GM11168 (cell line): Measurements from ENCODE around the gene ALAS2.
"Not testable (repeated sequence)": the region's sequence is repeated elsewhere in the genome, so short reads cannot be mapped to it uniquely, and the experiment has no call there.

Source experiments
- in situ Hi-C: fragments of 300-500 bp; cut with MboI; formaldehyde crosslinking; loops from one replicate; pipeline ENCODE4 v1.12.0; 2022; ENCODE audit warnings: low sequenced_read_pairs; ENCODE audit not compliant: unreplicated experiment

Gene ALAS2, protein sequence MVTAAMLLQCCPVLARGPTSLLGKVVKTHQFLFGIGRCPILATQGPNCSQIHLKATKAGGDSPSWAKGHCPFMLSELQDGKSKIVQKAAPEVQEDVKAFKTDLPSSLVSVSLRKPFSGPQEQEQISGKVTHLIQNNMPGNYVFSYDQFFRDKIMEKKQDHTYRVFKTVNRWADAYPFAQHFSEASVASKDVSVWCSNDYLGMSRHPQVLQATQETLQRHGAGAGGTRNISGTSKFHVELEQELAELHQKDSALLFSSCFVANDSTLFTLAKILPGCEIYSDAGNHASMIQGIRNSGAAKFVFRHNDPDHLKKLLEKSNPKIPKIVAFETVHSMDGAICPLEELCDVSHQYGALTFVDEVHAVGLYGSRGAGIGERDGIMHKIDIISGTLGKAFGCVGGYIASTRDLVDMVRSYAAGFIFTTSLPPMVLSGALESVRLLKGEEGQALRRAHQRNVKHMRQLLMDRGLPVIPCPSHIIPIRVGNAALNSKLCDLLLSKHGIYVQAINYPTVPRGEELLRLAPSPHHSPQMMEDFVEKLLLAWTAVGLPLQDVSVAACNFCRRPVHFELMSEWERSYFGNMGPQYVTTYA

DNA sequence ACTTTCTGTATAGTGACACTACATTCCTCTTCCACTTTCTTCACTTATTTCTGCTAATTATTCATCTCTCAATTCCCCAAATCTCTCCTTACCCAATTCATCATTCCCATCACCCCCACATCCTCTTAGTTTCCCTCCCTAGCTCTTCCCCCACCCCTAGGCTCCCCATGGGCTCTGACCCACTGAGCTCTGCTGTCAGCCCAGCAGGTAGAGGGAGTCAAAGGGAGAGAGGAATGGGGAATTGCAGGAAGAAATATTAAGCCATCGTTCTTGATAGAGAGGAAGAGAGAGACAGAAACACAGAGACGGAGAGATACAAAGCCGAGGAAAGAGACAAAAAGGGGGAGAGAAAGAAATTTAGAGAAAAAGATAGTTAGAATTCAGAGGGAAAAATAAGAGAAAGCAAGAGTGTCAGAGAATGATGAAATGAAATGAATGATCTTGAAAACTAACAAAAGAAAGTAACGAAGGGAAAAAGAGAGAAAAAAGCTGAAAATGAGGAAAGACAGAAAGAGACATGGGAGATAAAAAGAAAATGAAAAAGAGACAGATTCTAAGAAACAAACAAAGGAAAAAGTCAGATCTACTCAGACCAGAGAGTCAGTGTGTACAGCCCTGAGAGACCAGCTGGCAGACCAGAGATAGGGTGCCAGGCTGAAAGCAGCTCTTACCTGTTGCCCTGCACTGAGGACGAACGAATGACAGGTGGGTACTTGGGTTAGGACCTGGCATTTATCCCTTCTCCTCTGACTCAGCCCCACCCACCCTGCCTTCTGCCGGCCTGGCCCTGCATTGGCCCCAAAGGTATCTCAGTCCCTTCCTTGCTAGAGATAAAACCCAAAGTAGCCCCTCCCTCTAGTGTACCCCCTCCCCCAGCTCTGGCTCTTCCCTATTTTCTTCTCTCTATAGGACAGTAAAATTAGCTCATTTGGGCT, at the start of gene ALAS2:
Gene ALAS2, minus strand, starts transcription at position 707 of the 935 bp plus-strand sequence. CDS start 4,977 bp downstream, outside the sequence.
- in situ Hi-C loops, result no loop called here

DNA sequence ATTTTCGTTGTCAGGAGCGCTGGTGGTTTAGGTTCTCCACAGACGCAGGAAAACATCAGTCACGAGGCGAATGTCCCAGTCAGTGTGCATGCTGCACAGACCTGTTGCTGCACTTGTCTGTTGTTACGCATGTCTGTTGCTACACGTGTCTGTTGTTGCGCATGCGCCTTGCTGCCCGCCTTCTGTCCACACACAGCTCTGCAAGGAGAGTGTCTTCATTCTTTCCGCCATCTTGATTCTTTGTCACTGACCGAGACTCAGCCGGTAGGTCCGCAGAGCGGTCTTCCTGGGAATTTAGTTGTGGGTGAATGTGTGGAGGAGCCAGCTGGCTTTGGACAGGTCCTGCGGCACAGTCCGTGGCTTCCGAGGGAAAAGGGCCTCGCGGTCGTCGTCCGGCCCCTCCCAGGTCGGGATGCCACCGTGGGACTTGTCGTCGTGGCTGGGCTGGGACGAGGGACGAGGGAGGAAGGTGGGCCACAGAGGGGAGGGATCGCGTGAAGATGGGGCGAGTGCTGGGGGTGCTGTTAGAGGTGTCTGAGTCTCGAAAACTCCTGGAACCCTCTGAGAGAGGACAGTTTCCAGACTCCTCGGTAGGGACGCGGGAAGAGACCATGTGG, 44.2 kb upstream of the ALAS2 start, which contains the start of gene PAGE2B:
Gene PAGE2B, plus strand, starts transcription at position 180 of the 617 bp plus-strand sequence. CDS start 1,012 bp downstream, outside the sequence.
- in situ Hi-C loops, result no loop called here

DNA sequence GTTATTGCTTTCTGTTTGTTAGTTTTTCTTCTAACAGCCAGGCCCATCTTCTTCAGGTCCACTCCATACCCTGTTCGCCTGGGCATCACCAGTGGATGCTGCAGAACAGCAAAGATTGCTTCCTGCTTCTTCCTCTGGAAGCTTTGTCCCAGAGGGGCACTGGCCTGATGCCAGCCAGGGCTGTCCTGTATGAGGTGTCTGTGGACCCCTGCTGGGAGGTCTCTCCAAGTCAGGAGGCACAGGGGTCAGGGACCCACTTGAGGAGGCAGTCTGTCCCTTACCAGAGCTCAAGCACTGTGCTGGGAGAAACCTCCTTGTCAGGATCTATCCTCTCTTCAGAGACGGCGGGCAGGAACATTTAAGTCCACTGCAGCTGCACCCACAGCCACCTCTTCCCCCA, 41.5 kb upstream of the ALAS2 start:
- in situ Hi-C loops, result no loop called here

DNA sequence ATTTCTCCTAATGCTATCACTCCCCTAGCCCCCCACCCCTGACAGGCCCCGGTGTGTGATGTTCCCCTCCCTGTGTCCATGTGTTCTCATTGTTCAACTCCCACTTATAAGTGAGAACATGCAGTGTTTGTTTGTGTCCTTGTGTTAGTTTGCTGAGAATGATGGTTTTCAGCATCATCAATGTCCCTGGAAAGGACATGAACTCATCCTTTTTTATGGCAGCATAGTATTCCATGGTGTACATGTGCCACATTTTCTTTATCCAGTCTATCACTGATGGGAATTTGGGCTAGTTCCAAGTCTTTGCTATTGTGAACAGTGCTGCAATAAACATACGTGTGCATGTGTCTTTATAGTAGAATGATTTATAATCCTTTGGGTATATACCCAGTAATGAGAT, 36.4 kb upstream of the ALAS2 start:
- in situ Hi-C loops, result not testable (repeated sequence)

DNA sequence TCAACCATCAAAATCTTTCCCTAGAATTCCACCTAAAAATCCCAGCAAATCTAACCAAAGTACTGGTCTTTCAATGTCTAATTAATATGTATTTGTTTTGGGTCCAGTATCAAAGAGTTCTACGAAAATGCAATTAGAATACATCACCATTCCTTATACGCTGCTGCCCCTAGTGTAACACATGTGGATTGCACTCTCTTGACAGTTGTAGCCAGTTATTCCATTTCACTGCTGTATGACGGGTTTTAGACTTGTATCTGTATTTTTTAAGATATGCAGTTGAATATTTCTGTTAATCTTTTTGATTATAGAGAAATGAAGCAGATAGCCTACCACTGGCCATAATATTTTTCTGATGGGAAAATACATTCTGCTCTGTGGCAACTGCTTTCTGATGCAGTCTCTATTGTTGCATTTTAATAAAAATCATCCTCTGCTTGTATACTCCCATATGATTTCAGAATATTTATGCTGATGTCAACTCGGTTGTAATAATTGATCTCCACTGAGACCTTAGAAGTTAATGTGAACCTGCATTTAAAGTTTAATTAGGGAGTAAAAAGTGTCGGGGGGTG, 27.0 kb upstream of the ALAS2 start:
- in situ Hi-C loops, result no loop called here

DNA sequence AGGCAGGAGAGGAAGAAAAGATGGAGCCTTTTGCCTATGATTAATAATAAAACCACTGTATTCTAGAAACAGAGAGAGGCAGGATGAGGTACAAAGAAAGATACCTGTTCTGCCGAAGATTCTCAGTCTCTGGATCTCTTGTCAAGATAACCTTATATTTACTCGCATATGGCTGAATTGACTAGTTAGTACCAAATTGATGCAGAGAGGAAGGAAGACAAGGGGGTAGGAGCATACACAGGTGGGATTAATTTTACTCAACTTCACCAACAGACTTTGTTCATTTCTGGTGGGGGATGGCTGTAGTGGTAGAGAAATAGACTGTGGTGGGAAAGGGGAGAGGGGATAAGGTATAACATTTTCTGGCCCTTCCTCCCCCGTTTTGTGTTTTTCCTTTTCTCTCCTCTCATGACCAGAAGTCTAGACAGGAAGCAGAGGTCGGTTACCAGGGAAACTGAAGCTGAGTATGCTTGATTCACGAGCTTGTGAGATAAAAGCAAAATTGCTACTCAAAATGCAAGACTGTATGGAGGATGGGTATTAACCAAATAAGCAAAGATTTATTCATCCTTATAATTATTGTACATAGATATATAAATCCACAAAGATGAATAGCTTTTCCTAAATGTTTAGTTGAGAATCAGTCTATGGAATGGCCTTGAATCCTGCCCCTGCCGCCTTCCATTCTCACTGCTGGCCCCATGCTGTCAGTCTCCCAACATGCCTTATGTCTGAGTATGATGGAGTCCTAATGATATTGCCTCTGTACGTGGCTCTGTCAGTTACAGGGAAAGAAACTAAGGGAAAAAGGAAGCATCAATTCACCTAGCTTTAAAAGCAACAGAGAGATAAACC, 26.3 kb upstream of the ALAS2 start:
- in situ Hi-C loops, result no loop called here

DNA sequence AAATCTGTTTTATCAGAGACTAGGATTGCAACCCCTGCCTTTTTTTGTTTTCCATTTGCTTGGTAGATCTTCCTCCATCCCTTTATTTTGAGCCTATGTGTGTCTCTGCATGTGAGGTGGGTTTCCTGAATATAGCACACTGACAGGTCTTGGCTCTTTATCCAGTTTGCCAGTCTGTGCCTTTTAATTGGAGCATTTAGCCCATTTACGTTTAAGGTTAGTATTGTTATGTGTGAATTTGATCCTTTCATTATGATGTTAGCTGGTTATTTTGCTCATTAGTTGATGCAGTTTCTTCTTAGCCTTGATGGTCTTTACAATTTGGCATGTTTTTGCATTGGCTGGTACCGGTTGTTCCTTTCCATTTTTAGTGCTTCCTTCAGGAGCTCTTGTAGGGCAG, 19.8 kb upstream of the ALAS2 start:
- in situ Hi-C loops, result not testable (repeated sequence)

DNA sequence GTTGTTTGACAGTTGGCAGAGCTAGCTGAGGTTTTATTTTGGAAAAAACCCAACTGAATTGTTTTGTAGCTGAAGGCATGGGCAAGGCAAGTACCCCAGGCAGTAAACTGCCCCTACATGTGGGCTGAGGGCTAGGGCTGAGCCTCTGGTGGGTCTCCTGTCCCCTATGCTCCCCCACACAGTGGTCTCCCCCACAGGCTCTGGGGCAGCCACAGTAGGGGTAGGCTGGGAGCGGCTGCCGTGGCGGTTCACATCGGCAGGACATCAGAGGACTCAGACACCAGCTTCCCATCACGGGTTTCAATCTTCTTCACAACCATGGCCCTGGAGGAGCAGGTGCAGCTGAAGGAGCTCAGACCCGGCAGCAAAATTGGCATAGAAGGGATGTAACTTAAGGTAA, 10.7 kb upstream of the ALAS2 start:
- in situ Hi-C loops, result no loop called here

DNA sequence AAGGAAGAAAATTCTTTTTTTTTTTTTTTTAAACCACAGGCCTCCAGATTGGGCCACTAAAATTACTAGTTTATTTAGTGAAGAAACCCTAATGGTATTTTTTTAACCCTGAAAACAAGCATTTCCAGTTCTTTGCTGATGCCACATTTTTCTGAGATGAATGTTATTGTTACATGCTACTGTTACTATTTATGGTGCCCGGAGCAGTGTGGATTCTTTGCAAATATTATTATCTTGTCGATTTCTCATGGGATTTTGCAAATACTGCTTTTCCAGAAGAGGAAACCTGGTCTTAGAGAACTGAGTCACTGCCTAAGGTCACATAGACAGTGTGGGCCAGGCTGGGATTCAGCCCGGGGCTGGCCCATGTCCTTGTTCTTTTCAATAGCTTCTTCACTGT, 8.7 kb upstream of the ALAS2 start:
- in situ Hi-C loops, result no loop called here

DNA sequence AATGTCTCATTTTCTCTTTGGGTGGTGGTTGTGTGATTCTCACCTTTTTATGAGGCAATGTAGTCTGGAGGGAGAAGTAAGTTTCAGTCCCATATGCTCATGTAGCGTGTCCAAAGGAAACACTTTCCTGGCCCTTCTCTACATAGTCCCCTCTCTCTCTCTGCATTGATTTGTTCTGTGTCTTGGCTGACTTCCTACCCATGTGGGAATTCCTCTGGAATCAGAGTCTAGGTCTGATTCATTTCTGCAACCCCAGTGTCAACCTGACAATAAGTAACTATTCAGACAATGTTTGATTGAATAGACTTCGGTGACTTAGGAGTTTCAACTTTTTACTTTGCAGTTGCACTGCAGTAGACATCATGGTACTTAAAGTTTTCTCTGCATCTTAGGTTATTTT, 2.7 kb upstream of the ALAS2 start:
- in situ Hi-C loops, result no loop called here

DNA sequence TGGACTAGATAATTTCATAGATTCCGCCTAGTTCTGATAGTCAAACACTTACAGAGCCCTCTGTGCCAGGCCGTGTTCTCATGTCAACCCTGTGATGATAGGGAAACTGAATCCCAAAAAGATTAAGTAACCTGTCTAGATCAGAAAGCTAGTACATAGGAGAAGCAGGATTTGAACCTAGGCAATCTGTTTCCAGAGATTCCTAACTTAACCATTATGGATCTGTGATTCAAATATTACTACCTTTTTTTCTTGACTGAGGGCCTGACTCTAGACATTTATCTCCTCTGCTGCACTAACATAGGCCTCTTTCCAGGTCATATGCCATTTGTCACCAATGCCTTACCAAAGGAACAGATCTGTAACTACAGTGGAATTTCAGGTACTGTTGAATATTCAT, 1.5 kb downstream of the ALAS2 start:
- in situ Hi-C loops, result no loop called here

DNA sequence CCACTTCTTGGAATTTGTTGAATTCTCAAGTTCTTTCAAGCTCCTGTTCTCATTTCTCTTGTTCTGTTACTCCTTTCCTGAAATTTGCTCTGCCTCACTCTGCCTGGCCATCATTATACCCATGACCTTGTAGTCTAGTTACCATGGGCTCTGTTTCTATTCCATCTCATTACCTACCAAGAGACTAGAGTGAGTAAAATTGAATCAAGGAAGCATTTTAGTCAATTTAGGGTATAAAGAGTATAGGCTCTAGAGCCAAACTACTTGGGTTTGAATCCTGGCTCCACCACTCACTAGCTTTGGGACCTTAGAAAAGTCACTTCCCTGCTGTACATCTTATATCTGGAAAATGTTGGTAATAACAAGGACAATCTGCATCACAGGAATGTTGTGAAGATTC, 2.2 kb downstream of the ALAS2 start:
- in situ Hi-C loops, result no loop called here

DNA sequence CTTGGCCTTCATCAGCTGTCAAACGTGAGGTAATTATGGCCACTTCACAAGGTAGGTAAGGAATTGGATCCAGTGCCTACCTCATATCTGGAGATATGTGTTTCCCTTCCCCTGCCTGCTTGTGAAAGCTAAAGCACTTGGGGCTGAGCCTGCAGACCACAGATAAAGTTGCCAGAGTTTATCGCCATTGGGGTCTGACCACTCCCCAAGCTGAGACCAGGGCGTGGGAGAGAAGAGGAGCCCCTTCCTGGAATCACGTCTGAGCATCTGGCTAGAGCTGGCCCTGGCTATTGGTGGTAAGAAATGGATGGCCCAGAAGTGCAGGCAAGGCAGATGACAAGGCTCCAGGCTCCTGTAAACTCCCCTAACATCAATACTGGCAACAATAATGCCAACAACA, 2.7 kb downstream of the ALAS2 start:
- in situ Hi-C loops, result no loop called here

DNA sequence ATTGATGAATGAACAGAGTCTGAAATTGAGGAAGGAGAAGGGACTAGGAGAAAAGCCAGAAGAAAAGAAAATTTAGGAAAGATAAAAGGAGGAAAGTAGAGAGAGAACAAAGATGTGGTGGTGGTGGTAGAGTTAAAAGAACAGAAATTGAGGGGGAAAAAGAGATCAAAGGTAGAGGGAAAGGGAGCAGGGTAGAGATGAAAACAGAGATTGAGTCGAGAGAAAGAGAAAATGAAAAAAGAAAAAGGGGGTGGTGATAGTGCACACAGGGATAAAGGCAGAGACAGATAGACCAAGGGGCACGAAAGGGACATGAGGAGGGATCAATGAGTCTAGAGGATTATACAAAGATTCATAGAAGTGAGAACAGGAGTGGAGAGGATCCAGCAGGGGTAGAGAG, 3.9 kb downstream of the ALAS2 start:
- in situ Hi-C loops, result no loop called here

DNA sequence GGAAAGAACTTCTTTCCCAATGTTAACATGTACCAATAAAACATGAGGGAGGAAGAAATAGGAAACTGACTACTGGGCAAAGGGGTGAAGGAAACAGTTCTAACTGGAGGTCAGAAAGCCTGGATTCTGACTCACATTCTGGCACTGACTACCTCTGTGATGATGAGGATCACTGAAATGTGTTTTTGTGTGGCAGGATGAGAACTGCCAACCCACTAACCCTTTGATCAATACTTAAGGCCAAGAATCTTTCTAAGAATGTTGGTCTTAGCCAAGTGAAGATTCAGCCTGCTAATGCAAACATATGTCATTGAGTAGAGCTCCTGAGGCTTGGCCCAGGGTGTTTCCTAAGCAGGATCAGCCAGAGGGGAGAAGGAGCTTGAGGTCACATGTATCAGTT, 4.6 kb downstream of the ALAS2 start:
- in situ Hi-C loops, result no loop called here

DNA sequence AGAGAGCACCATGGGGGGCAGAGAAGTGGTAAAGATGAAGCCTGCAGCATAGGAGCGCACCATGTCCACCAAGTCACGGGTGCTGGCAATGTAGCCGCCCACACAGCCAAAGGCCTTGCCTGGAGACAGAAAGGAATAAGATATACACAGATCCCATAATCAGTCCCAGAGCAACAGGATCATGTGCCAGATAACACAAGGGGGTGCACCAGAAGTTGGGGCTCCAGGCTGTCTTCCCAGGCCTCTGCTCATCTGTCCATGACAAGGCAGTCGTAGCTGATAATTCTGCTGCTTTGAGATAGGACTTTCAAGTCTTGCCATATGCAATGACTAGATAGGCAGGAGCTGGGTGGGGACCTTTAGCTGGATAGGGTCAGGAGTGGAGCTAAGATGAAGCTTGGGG, 15.9 kb downstream of the ALAS2 start:
- in situ Hi-C loops, result no loop called here

DNA sequence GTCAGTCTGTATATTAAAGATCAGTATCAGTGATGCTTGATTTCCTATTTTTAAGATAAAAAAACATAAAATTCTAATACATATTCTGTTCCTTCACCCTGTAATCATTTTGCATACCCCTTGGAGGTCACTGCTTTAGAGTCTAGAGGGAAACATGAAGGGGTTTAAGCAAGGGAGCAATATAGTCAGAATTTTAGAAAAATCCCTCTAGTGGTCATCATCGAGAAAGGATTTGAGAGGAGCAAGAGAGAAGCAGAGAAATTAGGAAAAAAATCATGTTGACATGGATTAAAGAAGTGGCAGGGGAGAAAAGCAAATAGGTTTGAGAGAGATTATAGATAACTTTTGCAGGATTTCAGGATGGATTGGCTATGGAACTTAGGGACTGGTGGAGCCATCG, 19.5 kb downstream of the ALAS2 start:
- in situ Hi-C loops, result no loop called here

DNA sequence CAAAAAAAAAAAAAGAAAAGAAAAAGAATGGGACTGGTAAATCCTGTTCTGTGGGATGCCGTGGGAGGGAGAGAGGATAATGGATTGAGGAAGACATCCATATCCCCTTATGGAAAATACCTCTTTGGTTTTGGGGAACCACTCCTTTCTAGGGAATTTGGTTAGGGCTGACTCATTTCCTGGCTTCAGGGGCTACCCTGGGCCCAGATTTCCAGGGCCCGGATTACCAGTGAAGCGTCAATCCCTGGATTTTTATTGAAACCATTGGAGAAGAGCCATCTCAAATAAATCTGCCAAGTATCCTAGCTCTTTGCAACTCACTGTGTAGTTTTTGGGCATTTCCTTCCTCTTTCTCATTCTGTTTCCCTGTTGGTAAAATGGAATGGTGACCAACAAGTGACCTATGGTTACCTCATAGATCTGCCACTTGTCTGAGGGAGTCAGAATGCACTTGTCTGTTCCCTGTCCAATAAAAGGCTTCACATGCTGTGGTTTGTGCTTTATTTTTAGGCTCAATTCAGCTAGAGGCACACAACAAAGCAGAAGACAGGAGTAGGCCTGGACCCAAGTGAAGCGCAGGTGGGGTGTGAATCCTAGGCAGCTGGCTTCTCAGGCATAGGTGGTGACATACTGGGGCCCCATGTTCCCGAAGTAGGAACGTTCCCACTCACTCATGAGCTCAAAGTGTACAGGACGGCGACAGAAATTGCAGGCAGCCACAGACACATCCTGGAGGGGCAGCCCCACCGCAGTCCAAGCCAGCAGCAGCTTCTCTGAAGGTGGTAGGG, 22.0 kb downstream of the ALAS2 start:
- in situ Hi-C loops, result no loop called here
